Loucy (cell line): Measurements from ENCODE around the gene ENTPD8.

Source experiments
- H2AFZ ChIP-seq: fragments of 200-600 bp; sonication (generic); 2 replicates; pipeline ENCODE4 v1.6.0; 2016; ENCODE audit warnings: antibody characterized with exemption, mild to moderate bottlenecking, low read length, moderate library complexity
- H3F3A ChIP-seq: fragments of 200-600 bp; 2 replicates; pipeline ENCODE4 v1.6.0; 2016; ENCODE audit warnings: antibody characterized with exemption, low read depth, mild to moderate bottlenecking
- H3K27me3 ChIP-seq: fragments of 200-600 bp; sonication (generic); 2 replicates; pipeline ENCODE4 v1.6.1; 2014; ENCODE audit warnings: low read length, mild to moderate bottlenecking; ENCODE audit not compliant: insufficient read depth, poor library complexity, severe bottlenecking
- H3K36me3 ChIP-seq: fragments of 200-600 bp; sonication (generic); 2 replicates; pipeline ENCODE4 v1.6.1; 2016; ENCODE audit warnings: low read length; ENCODE audit not compliant: insufficient read depth
- H3K4me1 ChIP-seq: fragments of 200-600 bp; sonication (generic); 2 replicates; pipeline ENCODE4 v1.5.1; 2014; ENCODE audit warnings: low read length, mild to moderate bottlenecking; ENCODE audit not compliant: insufficient read depth, poor library complexity, severe bottlenecking
- H3K4me2 ChIP-seq: fragments of 200-600 bp; sonication (generic); 2 replicates; pipeline ENCODE4 v1.6.0; 2014; ENCODE audit warnings: antibody characterized with exemption, low read length, low read depth, mild to moderate bottlenecking; ENCODE audit not compliant: poor library complexity, severe bottlenecking
- H3K4me3 ChIP-seq: fragments of 200-600 bp; sonication (generic); 2 replicates; pipeline ENCODE4 v1.5.1; 2014; ENCODE audit warnings: low read length, mild to moderate bottlenecking, mixed read lengths; ENCODE audit not compliant: poor library complexity, severe bottlenecking
- H3K79me2 ChIP-seq: fragments of 200-600 bp; sonication (generic); 2 replicates; pipeline ENCODE4 v1.6.1; 2014; ENCODE audit warnings: low read length; ENCODE audit not compliant: insufficient read depth
- H3K9ac ChIP-seq: fragments of 200-600 bp; sonication (generic); 2 replicates; pipeline ENCODE4 v1.6.0; 2014; ENCODE audit warnings: mild to moderate bottlenecking, low read depth, low read length, moderate library complexity; ENCODE audit not compliant: poor library complexity, severe bottlenecking
- H3K9me2 ChIP-seq: fragments of 200-600 bp; sonication (generic); replicated peaks from 2 replicates; pipeline ENCODE4 v1.6.1; 2016; ENCODE audit warnings: low read depth, low read length, mixed read lengths
- H3K9me3 ChIP-seq: fragments of 200-600 bp; sonication (generic); 2 replicates; pipeline ENCODE4 v1.6.1; 2014; ENCODE audit warnings: mild to moderate bottlenecking, antibody characterized with exemption, low read length, low read depth; ENCODE audit not compliant: insufficient read depth
- H4K20me1 ChIP-seq: fragments of 200-600 bp; sonication (generic); 2 replicates; pipeline ENCODE4 v1.6.0; 2014; ENCODE audit warnings: antibody characterized with exemption, low read length, mild to moderate bottlenecking; ENCODE audit not compliant: insufficient read depth, poor library complexity, severe bottlenecking
- CTCF ChIP-seq: fragments of 200-600 bp; sonication (generic); conservative IDR thresholded peaks from 2 replicates; pipeline ENCODE4 v1.5.1; 2014; ENCODE audit warnings: mild to moderate bottlenecking, antibody characterized with exemption, low read length
- EZH2phosphoT487 ChIP-seq: fragments of 200-600 bp; IDR thresholded peaks from 2 replicates; pipeline ENCODE4 v1.6.1; 2018; ENCODE audit warnings: antibody characterized with exemption, mild to moderate bottlenecking, moderate library complexity, borderline replicate concordance

ENTPD8 gene

GRCh38 chr9:137434498-137435380 lies 6.4 kb downstream of the ENTPD8 start:
- Histone ChIP-seq H3F3A (no peaks in the 10 kb centered on the region), H3K79me2 (no peaks in the 10 kb centered on the region), H3K9me3 (no peaks in the 10 kb centered on the region; the same call in 1 of the 2 replicates), H4K20me1 (no peaks in the 10 kb centered on the region), H3K4me1 (no peaks in the 10 kb centered on the region), H3K27me3 (no peaks in the 10 kb centered on the region), H3K4me3 (no peak overlapping the region), H3K9ac (no peak overlapping the region), H3K4me2 (no peak overlapping the region), H3K9me2 (no peaks in the 10 kb centered on the region), H2AFZ (no peak overlapping the region), H3K36me3 (no peaks in the 10 kb centered on the region)
- TF ChIP-seq EZH2phosphoT487: no peak
- no peak for TF ChIP-seq CTCF

- H3K4me3 ChIP-seq: no peak overlapping the region
- no peaks in the 10 kb centered on the region for H3K27me3 ChIP-seq
- no peaks in the 10 kb centered on the region for H4K20me1 ChIP-seq
- no peaks in the 10 kb centered on the region for H3K9me2 ChIP-seq
- no peak overlapping the region for H3K4me2 ChIP-seq
- H3F3A ChIP-seq: no peaks in the 10 kb centered on the region
- no peak overlapping the region for H2AFZ ChIP-seq
- TF ChIP-seq CTCF (no peak), EZH2phosphoT487 (no peak)
- no peaks in the 10 kb centered on the region for H3K79me2 ChIP-seq
- no peaks in the 10 kb centered on the region for H3K36me3 ChIP-seq
- no peaks in the 10 kb centered on the region; the same call in 1 of the 2 replicates for H3K9me3 ChIP-seq
- no peak overlapping the region for H3K9ac ChIP-seq
- H3K4me1 ChIP-seq: no peaks in the 10 kb centered on the region
Measured at GRCh38 chr9:137433916-137434431, 7.2 kb downstream of the ENTPD8 start.

- Histone ChIP-seq H3K4me1 (no peaks in the 10 kb centered on the region), H3K9ac (no peak overlapping the region), H3K9me3 (no peaks in the 10 kb centered on the region; the same call in 1 of the 2 replicates), H3K79me2 (no peaks in the 10 kb centered on the region), H3K4me3 (no peak overlapping the region), H3K9me2 (no peaks in the 10 kb centered on the region), H3K27me3 (no peaks in the 10 kb centered on the region), H2AFZ (no peak overlapping the region), H4K20me1 (no peaks in the 10 kb centered on the region), H3F3A (no peaks in the 10 kb centered on the region), H3K36me3 (no peaks in the 10 kb centered on the region), H3K4me2 (no peak overlapping the region)
- TF ChIP-seq CTCF: no peak
- TF ChIP-seq EZH2phosphoT487: no peak
Measured at GRCh38 chr9:137433349-137433915, 7.7 kb downstream of the ENTPD8 start.
